K562 (cell line): Measurements from ENCODE around the gene ANKRD1. TPM values are rescaled to one million over a fixed set of nuclear protein-coding genes. Genes with fewer than 3 reads are reported as not detected.

ENCODE experiments used
- KLF10 ChIP-seq: fragments of 250-450 bp; sonication (Bioruptor Pico); IDR thresholded peaks from 2 replicates; pipeline ENCODE4 v1.6.1; 2021; ENCODE audit warnings: matching md5 sums
- SAFB ChIP-seq: fragments of 200-400 bp; formaldehyde crosslinking; IDR thresholded peaks from 2 replicates; pipeline ENCODE4 v1.6.1; 2017; ENCODE audit warnings: low read depth, low read length, borderline replicate concordance
- SIRT6 ChIP-seq: IDR thresholded peaks from one replicate; pipeline ENCODE4 v1.6.1; 2012; ENCODE audit warnings: low read depth, mild to moderate bottlenecking, control low read depth, inconsistent platforms, low read length, moderate library complexity
- polyA plus RNA-seq, 8 experiments: library from polyadenylated mRNA; depleted of rRNA in 4 of 8; stranded (reverse) in 5 of 8; unstranded in 3 of 8; fragments of >200 nt; fragmentation: Nextera tagmentation in 2 of 8; fragmentation: Illumina TruSeq in 1 of 8; extraction: Ambion mirVana in 2 of 8; extraction: Trizol in 1 of 8; gene quantifications; 2 replicates each; pipeline versions ENCODE4 v1.2.1 to v1.2.3, GENCODE V29; 2011 to 2014; ENCODE audit warnings: inconsistent platforms in 1 of 8, missing spikeins in 1 of 8
- small RNA-seq: library from RNA; depleted of rRNA; stranded (forward); fragments of <200 nt; gene quantifications from one replicate; pipeline ENCODE3, GENCODE V24; 2014
- total RNA-seq, 7 experiments: library from RNA; depleted of rRNA in 6 of 7; stranded (reverse); fragments of >200 nt in 6 of 7; fragmentation: Illumina TruSeq in 2 of 7; extraction: Trizol in 2 of 7; gene quantifications; 2 replicates each; pipeline versions ENCODE4 v1.2.1 to v1.2.3, GENCODE V29; 2011 to 2021; ENCODE audit warnings: low replicate concordance in 1 of 7
- TF ChIP-seq, protein P1 (sequence below), 2 experiments: fragments of 450-650 bp; IDR thresholded peaks; 2 replicates each; pipeline ENCODE4 v1.6.1; 2018; ENCODE audit warnings: mild to moderate bottlenecking in 2 of 2, low read depth in 1 of 2; ENCODE audit not compliant: partially characterized antibody in 2 of 2

The ANKRD1 gene
- total and polyA plus RNA-seq, 9 of the 15 experiments (the other 6 are each of a cell fraction or from before 2014, with no cell fraction given) = not detected

DNA sequence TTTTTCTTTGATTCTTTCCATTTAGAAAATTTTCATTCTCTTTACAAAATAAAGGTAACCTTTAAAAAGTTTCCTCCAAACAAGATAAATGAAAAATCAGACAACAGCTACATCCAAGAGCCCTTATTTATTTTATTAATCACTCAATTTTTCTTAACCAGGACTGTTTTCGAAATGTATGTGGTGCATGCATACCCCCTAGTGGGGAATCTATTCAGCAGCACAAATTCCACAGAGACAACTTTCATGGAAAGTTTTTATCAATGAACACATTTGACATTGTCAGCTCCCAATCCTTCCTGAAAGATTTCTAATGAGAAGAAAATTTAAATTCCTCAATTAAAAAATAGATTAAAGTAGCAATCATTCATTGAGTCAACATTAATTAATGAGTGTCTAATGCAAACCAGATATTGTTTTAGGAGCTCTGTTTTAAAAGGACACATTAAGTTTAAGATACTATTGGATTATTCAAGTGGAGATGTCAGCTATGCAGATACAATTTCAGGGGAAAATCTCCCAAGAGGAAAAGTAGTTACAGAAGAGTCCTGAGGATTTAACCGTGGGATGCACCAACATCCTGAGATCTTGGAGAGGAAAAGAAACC is 57.9 kb downstream of the ANKRD1 start (continued):
- TF ChIP-seq, protein P1, sequence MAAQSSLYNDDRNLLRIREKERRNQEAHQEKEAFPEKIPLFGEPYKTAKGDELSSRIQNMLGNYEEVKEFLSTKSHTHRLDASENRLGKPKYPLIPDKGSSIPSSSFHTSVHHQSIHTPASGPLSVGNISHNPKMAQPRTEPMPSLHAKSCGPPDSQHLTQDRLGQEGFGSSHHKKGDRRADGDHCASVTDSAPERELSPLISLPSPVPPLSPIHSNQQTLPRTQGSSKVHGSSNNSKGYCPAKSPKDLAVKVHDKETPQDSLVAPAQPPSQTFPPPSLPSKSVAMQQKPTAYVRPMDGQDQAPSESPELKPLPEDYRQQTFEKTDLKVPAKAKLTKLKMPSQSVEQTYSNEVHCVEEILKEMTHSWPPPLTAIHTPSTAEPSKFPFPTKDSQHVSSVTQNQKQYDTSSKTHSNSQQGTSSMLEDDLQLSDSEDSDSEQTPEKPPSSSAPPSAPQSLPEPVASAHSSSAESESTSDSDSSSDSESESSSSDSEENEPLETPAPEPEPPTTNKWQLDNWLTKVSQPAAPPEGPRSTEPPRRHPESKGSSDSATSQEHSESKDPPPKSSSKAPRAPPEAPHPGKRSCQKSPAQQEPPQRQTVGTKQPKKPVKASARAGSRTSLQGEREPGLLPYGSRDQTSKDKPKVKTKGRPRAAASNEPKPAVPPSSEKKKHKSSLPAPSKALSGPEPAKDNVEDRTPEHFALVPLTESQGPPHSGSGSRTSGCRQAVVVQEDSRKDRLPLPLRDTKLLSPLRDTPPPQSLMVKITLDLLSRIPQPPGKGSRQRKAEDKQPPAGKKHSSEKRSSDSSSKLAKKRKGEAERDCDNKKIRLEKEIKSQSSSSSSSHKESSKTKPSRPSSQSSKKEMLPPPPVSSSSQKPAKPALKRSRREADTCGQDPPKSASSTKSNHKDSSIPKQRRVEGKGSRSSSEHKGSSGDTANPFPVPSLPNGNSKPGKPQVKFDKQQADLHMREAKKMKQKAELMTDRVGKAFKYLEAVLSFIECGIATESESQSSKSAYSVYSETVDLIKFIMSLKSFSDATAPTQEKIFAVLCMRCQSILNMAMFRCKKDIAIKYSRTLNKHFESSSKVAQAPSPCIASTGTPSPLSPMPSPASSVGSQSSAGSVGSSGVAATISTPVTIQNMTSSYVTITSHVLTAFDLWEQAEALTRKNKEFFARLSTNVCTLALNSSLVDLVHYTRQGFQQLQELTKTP (IDR thresholded peaks at IDR 0.05; ENCODE audit: low read depth in 1 of 2, partially characterized antibody in 2 of 2) = no peak
- TF ChIP-seq SIRT6 (no peak), KLF10 (CRISPR knock-in tag) (no peak), SAFB (no peak)

Small RNAs within 50 kb of the gene (small RNA-seq; reads per million reads assigned to genes)
- not detected for gene RF00019
- gene RNU6-740P = not detected

Other genes with a start within 250 kb of the ANKRD1 start
- gene HTR7, start 63.0 kb downstream of the ANKRD1 start, total RNA-seq (2014; rRNA removed) = 0.14 and 0.53 TPM in 2 replicates
- gene HTR7, start 63.0 kb downstream of the ANKRD1 start, total RNA-seq (2014; rRNA removed; fragmentation: Illumina TruSeq; extraction: Trizol) = 0.29 and 0.33 TPM in 2 replicates
- gene HTR7, start 63.0 kb downstream of the ANKRD1 start, total RNA-seq (2015; rRNA removed; fragmentation: Illumina TruSeq; extraction: Trizol) = 0.18 and 0.30 TPM in 2 replicates
- gene HTR7, start 63.0 kb downstream of the ANKRD1 start, total RNA-seq (2021) = 0.24 and 0.36 TPM in 2 replicates
- gene HTR7, start 63.0 kb downstream of the ANKRD1 start, polyA plus RNA-seq (2011; rRNA removed) = 0.21 and 0.46 TPM in 2 replicates
- gene HTR7, start 63.0 kb downstream of the ANKRD1 start, polyA plus RNA-seq (2014; fragmentation: Illumina TruSeq; extraction: Trizol) = 0.21 and 0.26 TPM in 2 replicates
- under 1 TPM; 0.07 to 0.08 TPM for gene HTR7, start 63.0 kb downstream of the ANKRD1 start, polyA plus RNA-seq (2014; fragmentation: Nextera tagmentation; extraction: Ambion mirVana)
- 0.17 and 0.28 TPM in 2 replicates for gene HTR7, start 63.0 kb downstream of the ANKRD1 start, polyA plus RNA-seq (2014; rRNA removed)
- 37.3 and 48.8 TPM in 2 replicates for gene RPP30, start 49.1 kb downstream of the ANKRD1 start, total RNA-seq (2014; rRNA removed)
- 69.1 and 80.5 TPM in 2 replicates for gene RPP30, start 49.1 kb downstream of the ANKRD1 start, total RNA-seq (2014; rRNA removed; fragmentation: Illumina TruSeq; extraction: Trizol)
- gene RPP30, start 49.1 kb downstream of the ANKRD1 start, total RNA-seq (2015; rRNA removed; fragmentation: Illumina TruSeq; extraction: Trizol) = 64.1 and 73.3 TPM in 2 replicates
- gene RPP30, start 49.1 kb downstream of the ANKRD1 start, total RNA-seq (2021) = 52.5 and 53.4 TPM in 2 replicates
- 45.8 and 63.4 TPM in 2 replicates for gene RPP30, start 49.1 kb downstream of the ANKRD1 start, polyA plus RNA-seq (2011; rRNA removed)
- gene RPP30, start 49.1 kb downstream of the ANKRD1 start, polyA plus RNA-seq (2014; fragmentation: Illumina TruSeq; extraction: Trizol) = 59.8 and 76.2 TPM in 2 replicates
- 100 to 1,000 TPM; 166 to 170 TPM for gene RPP30, start 49.1 kb downstream of the ANKRD1 start, polyA plus RNA-seq (2014; fragmentation: Nextera tagmentation; extraction: Ambion mirVana)
- gene RPP30, start 49.1 kb downstream of the ANKRD1 start, polyA plus RNA-seq (2014; rRNA removed) = 63.9 and 76.3 TPM in 2 replicates